Measurements from ENCODE around the gene DOCK1.

Gene DOCK1

GRCh38 chr10:126955934-126956711 is 50.9 kb downstream of the DOCK1 start:
- DNase-seq = no peak

- DNase-seq = no peak
Measured at GRCh38 chr10:126956712-126957108, 51.5 kb downstream of the DOCK1 start.

GRCh38 chr10:126957111-126957510 is 51.9 kb downstream of the DOCK1 start:
- DNase-seq = no peak

- DNase-seq = no peak
Measured at GRCh38 chr10:126959431-126959830, 54.2 kb downstream of the DOCK1 start.

- DNase-seq = no peak
Measured at GRCh38 chr10:126959906-126960685, 54.9 kb downstream of the DOCK1 start.

- no peak for DNase-seq
Measured at GRCh38 chr10:126963354-126963753, 58.1 kb downstream of the DOCK1 start.

- no peak for DNase-seq
Measured at GRCh38 chr10:126964190-126964589, 59.0 kb downstream of the DOCK1 start.

- DNase-seq = no peak
Measured at GRCh38 chr10:126966938-126967337, 61.7 kb downstream of the DOCK1 start.

- DNase-seq = no peak
Measured at GRCh38 chr10:126969310-126969709, 64.1 kb downstream of the DOCK1 start.

GRCh38 chr10:126972635-126973414 is 67.6 kb downstream of the DOCK1 start:
- no peak for DNase-seq

- DNase-seq = no peak
Measured at GRCh38 chr10:126975221-126975620, 70.0 kb downstream of the DOCK1 start.

GRCh38 chr10:126977216-126977615 is 72.0 kb downstream of the DOCK1 start:
- no peak for DNase-seq

- DNase-seq = no peak
Measured at GRCh38 chr10:126979311-126979710, 74.1 kb downstream of the DOCK1 start.

GRCh38 chr10:126993208-126993607 is 88.0 kb downstream of the DOCK1 start:
- no peak for DNase-seq

GRCh38 chr10:126997801-126998590 is 92.8 kb downstream of the DOCK1 start:
- no peak for DNase-seq

GRCh38 chr10:127000598-127000997 is 95.4 kb downstream of the DOCK1 start:
- no peak for DNase-seq

GRCh38 chr10:127003032-127003685 is 97.9 kb downstream of the DOCK1 start:
- no peak for DNase-seq

GRCh38 chr10:127006453-127006852 is 101.2 kb downstream of the DOCK1 start:
- DNase-seq = no peak

- no peak for DNase-seq
Measured at GRCh38 chr10:127009366-127009765, 104.1 kb downstream of the DOCK1 start.

GRCh38 chr10:127011174-127011573 is 105.9 kb downstream of the DOCK1 start:
- DNase-seq = no peak

GRCh38 chr10:127012071-127012768 is 107.0 kb downstream of the DOCK1 start:
- DNase-seq = no peak
